ENCODE measurements around the gene FAM174A.

The FAM174A gene

DNA sequence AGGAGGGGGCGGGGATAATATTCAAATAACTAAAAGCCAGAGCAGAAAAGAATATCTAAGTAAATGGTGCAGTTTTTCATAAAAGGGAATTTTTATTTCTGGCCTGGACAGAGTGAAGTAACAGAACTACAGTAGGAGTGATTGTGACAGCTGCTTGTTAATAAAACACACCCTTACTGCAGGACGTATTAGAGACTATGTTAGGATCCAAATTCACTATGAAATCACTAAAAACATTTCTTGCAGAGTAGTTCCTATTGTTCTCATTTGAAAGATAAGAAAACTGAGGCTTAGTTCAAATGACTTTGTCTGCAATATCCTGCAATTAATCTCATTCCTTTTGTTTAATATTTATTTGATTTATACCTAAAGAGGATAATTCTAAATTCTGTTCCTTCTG, 39.5 kb downstream of the FAM174A start:
- Histone ChIP-seq H3K27me3 (ENCODE audit: insufficient read depth, insufficient read length) (no peaks in the 10 kb centered on the region), H3K9me3 (ENCODE audit: insufficient read depth, low read length) (no peaks in the 10 kb centered on the region), H3K36me3 (ENCODE audit: insufficient read depth, insufficient read length, low read length) (no peaks in the 10 kb centered on the region), H3K4me1 (ENCODE audit: insufficient read depth, insufficient read length) (no peaks in the 10 kb centered on the region), H3K9ac (ENCODE audit: insufficient read length, low read depth) (no peak overlapping the region), H3K4me3 (ENCODE audit: insufficient read length, low read depth) (no peak overlapping the region)
- no peak for DNase-seq (ENCODE audit: low read depth, low spot score)
- TF ChIP-seq ZNF274 (IDR thresholded peaks at IDR 0.05; ENCODE audit: low read depth, low read length) (no peak), YY1 (IDR thresholded peaks at IDR 0.05; ENCODE audit: insufficient read depth, insufficient read length) (no peak), SUZ12 (IDR thresholded peaks at IDR 0.05; ENCODE audit: extremely low read depth, insufficient read depth, insufficient read length) (no peak)

DNA sequence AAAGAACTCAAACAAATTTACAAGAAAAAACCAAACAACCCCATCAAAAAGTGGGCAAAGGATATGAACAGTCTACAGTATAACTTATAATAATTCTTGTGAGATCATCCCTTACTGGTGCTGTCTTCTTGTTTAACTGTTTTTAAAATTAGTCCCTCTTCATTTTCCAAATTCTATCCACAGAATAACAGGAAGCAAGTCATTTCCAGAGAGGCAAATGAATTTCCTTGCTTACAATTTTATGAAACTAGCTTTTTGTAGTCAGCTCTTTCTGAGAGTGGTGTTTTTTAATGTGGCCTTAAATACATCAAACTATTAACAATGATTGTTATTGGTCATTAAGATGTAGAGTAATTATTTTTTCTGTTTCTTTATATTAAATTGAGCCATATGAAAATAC, 40.6 kb downstream of the FAM174A start:
- H3K36me3 ChIP-seq (ENCODE audit: insufficient read depth, insufficient read length, low read length): no peaks in the 10 kb centered on the region
- no peaks in the 10 kb centered on the region for H3K27me3 ChIP-seq (ENCODE audit: insufficient read depth, insufficient read length)
- TF ChIP-seq ZNF274 (IDR thresholded peaks at IDR 0.05; ENCODE audit: low read depth, low read length) (no peak), YY1 (IDR thresholded peaks at IDR 0.05; ENCODE audit: insufficient read depth, insufficient read length) (no peak), SUZ12 (IDR thresholded peaks at IDR 0.05; ENCODE audit: extremely low read depth, insufficient read depth, insufficient read length) (no peak)
- H3K4me3 ChIP-seq (ENCODE audit: insufficient read length, low read depth): no peak overlapping the region
- H3K9ac ChIP-seq (ENCODE audit: insufficient read length, low read depth): no peak overlapping the region
- H3K9me3 ChIP-seq (ENCODE audit: insufficient read depth, low read length): no peaks in the 10 kb centered on the region
- DNase-seq (ENCODE audit: low read depth, low spot score): no peak
- no peaks in the 10 kb centered on the region for H3K4me1 ChIP-seq (ENCODE audit: insufficient read depth, insufficient read length)

DNA sequence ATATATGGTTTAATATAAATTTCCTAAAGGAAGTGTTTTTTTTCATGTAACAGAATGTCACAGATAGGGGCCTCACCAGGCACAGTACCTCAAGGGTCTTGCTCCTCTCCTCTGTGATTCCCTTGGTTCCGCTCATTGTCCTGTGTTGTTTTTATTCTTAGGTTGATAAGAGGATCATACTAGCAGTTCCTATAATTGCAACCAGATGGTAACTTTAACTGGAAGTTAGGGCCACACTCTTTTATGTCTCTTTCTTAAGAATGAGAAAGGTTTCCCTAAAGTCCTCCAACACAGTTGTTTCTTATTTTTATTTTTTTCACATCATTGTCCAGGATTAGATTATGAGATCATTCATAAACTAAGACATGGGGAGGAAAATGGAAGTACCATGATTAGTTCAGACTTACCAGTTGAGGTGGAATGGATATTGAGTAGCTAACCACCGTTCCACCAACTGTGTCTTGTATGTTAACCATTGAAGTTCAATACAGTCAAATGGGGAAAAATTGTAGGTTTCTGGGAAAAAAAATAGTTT, 41.1 kb downstream of the FAM174A start:
- Histone ChIP-seq H3K36me3 (ENCODE audit: insufficient read depth, insufficient read length, low read length) (no peaks in the 10 kb centered on the region), H3K9me3 (ENCODE audit: insufficient read depth, low read length) (no peaks in the 10 kb centered on the region), H3K27me3 (ENCODE audit: insufficient read depth, insufficient read length) (no peaks in the 10 kb centered on the region), H3K4me1 (ENCODE audit: insufficient read depth, insufficient read length) (no peaks in the 10 kb centered on the region), H3K4me3 (ENCODE audit: insufficient read length, low read depth) (no peak overlapping the region), H3K9ac (ENCODE audit: insufficient read length, low read depth) (no peak overlapping the region)
- no peak for DNase-seq (ENCODE audit: low read depth, low spot score)
- no peak for TF ChIP-seq SUZ12 (IDR thresholded peaks at IDR 0.05; ENCODE audit: extremely low read depth, insufficient read depth, insufficient read length)
- TF ChIP-seq YY1 (IDR thresholded peaks at IDR 0.05; ENCODE audit: insufficient read depth, insufficient read length): no peak
- no peak for TF ChIP-seq ZNF274 (IDR thresholded peaks at IDR 0.05; ENCODE audit: low read depth, low read length)

DNA sequence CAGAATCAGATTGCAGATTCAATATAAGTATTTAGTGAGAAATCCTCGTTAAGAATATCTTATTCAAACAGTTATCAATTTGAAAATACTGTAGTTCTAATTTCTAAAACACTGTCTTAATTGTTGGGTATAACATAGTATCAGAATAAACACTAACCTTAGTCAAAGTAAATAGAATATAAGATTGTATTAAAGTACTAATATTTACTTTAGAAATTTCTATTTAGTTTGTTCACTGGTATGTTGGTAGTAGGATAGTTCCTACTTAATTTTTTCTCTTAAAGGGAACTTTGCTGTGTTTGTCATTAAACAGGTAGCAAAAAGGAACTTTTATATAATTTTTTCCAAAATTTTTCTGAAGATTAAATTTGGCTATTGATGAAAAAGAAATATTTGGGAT, 42.3 kb downstream of the FAM174A start:
- Histone ChIP-seq H3K36me3 (ENCODE audit: insufficient read depth, insufficient read length, low read length) (no peaks in the 10 kb centered on the region), H3K4me1 (ENCODE audit: insufficient read depth, insufficient read length) (no peaks in the 10 kb centered on the region), H3K27me3 (ENCODE audit: insufficient read depth, insufficient read length) (no peaks in the 10 kb centered on the region), H3K4me3 (ENCODE audit: insufficient read length, low read depth) (no peak overlapping the region), H3K9me3 (ENCODE audit: insufficient read depth, low read length) (no peaks in the 10 kb centered on the region), H3K9ac (ENCODE audit: insufficient read length, low read depth) (no peak overlapping the region)
- no peak for DNase-seq (ENCODE audit: low read depth, low spot score)
- TF ChIP-seq SUZ12 (IDR thresholded peaks at IDR 0.05; ENCODE audit: extremely low read depth, insufficient read depth, insufficient read length): no peak

DNA sequence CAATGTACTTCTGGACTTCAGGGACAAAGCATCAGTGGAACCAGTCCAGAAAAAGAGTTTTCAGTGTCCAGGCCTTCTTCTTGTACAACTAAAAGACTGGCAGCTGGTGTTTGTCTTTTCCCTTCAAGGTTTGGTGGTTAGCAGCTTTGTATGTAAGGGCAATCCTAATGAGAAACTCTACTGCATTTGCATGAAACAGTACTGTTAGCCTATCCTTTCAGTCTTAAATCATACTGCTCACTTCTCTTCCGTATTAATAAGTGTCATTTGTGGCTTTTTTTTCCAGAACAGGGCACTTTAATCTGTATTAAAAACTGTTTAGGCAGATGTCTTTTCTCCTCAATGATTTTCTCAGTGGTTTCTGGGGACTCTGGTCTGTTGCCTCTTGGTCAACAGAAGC, 48.9 kb downstream of the FAM174A start:
- no peaks in the 10 kb centered on the region for H3K9me3 ChIP-seq (ENCODE audit: insufficient read depth, low read length)
- no peaks in the 10 kb centered on the region for H3K27me3 ChIP-seq (ENCODE audit: insufficient read depth, insufficient read length)
- no peaks in the 10 kb centered on the region for H3K4me1 ChIP-seq (ENCODE audit: insufficient read depth, insufficient read length)
- H3K4me3 ChIP-seq (ENCODE audit: insufficient read length, low read depth): no peak overlapping the region
- no peak for TF ChIP-seq SUZ12 (IDR thresholded peaks at IDR 0.05; ENCODE audit: extremely low read depth, insufficient read depth, insufficient read length)
- no peak for TF ChIP-seq YY1 (IDR thresholded peaks at IDR 0.05; ENCODE audit: insufficient read depth, insufficient read length)
- TF ChIP-seq ZNF274 (IDR thresholded peaks at IDR 0.05; ENCODE audit: low read depth, low read length): no peak
- DNase-seq (ENCODE audit: low read depth, low spot score): no peak
- no peak overlapping the region for H3K9ac ChIP-seq (ENCODE audit: insufficient read length, low read depth)
- no peaks in the 10 kb centered on the region for H3K36me3 ChIP-seq (ENCODE audit: insufficient read depth, insufficient read length, low read length)

DNA sequence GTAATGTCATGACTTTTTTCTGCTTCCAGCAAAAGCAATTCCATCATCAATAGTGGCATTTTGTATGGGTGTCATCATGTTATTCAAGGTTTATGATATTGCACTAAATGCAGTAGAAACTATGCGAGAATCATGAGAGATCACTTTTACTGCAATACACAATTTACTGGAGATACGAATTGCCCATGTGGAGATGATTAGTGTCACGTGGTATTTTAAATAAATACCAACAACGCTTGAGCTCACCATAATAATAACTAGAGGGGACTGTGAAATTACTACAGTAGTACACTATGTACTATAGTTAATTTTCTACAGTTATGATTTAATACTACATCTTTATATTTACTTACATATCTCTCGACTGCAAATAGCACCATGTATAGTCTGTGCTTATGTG, 49.7 kb downstream of the FAM174A start:
- DNase-seq (ENCODE audit: low read depth, low spot score): no peak
- Histone ChIP-seq H3K27me3 (ENCODE audit: insufficient read depth, insufficient read length) (no peaks in the 10 kb centered on the region), H3K9ac (ENCODE audit: insufficient read length, low read depth) (no peak overlapping the region), H3K4me3 (ENCODE audit: insufficient read length, low read depth) (no peak overlapping the region), H3K4me1 (ENCODE audit: insufficient read depth, insufficient read length) (no peaks in the 10 kb centered on the region), H3K36me3 (ENCODE audit: insufficient read depth, insufficient read length, low read length) (no peaks in the 10 kb centered on the region), H3K9me3 (ENCODE audit: insufficient read depth, low read length) (no peaks in the 10 kb centered on the region)
- TF ChIP-seq YY1 (IDR thresholded peaks at IDR 0.05; ENCODE audit: insufficient read depth, insufficient read length) (no peak), SUZ12 (IDR thresholded peaks at IDR 0.05; ENCODE audit: extremely low read depth, insufficient read depth, insufficient read length) (no peak), ZNF274 (IDR thresholded peaks at IDR 0.05; ENCODE audit: low read depth, low read length) (no peak)

DNA sequence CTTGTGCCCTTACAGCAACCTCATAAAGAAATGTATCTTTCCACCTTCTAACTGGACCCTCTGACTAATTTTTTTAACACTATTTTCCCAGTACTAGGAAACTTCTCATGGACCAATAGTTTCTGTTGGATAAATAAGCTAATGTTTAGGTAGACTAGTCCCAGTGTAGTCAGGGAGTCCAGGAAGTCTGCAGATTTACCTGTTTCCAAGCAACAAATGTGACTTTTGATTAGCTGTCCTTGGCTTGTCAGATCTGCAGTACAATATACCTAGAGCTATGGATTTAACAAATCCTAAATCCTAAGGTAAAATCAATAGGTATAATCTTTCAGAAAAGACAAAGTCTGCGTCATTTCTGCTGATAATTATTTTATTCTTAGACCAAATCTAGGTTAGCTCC, 55.7 kb downstream of the FAM174A start:
- H3K4me1 ChIP-seq (ENCODE audit: insufficient read depth, insufficient read length): no peaks in the 10 kb centered on the region
- H3K36me3 ChIP-seq (ENCODE audit: insufficient read depth, insufficient read length, low read length): no peaks in the 10 kb centered on the region
- no peak overlapping the region for H3K4me3 ChIP-seq (ENCODE audit: insufficient read length, low read depth)
- no peak for DNase-seq (ENCODE audit: low read depth, low spot score)
- no peaks in the 10 kb centered on the region for H3K9me3 ChIP-seq (ENCODE audit: insufficient read depth, low read length)
- H3K9ac ChIP-seq (ENCODE audit: insufficient read length, low read depth): no peak overlapping the region
- H3K27me3 ChIP-seq (ENCODE audit: insufficient read depth, insufficient read length): no peaks in the 10 kb centered on the region
- TF ChIP-seq ZNF274 (IDR thresholded peaks at IDR 0.05; ENCODE audit: low read depth, low read length) (no peak), YY1 (IDR thresholded peaks at IDR 0.05; ENCODE audit: insufficient read depth, insufficient read length) (no peak), SUZ12 (IDR thresholded peaks at IDR 0.05; ENCODE audit: extremely low read depth, insufficient read depth, insufficient read length) (no peak)

Data from NT2/D1 (cell line).